NT2/D1 (cell line): ENCODE measurements around the gene NOC2L.

Experiments used
- DNase-seq: peaks from one replicate; pipeline ENCODE4 v3.0.0-alpha.2; 2011; ENCODE audit warnings: low read depth, low spot score
- H3K27me3 ChIP-seq: 2 replicates; pipeline ENCODE4 v1.6.0; 2011; ENCODE audit warnings: mild to moderate bottlenecking; ENCODE audit not compliant: insufficient read length, insufficient read depth
- H3K36me3 ChIP-seq: 2 replicates; pipeline ENCODE4 v1.6.1; 2011; ENCODE audit warnings: mild to moderate bottlenecking, low read length, mixed read lengths; ENCODE audit not compliant: insufficient read depth, insufficient read length
- H3K4me1 ChIP-seq: 2 replicates; pipeline ENCODE4 v1.5.1; 2011; ENCODE audit not compliant: insufficient read depth, insufficient read length
- H3K4me3 ChIP-seq: 2 replicates; pipeline ENCODE4 v1.5.1; 2011; ENCODE audit warnings: low read depth; ENCODE audit not compliant: insufficient read length
- H3K9ac ChIP-seq: 2 replicates; pipeline ENCODE4 v1.6.0; 2011; ENCODE audit warnings: low read depth; ENCODE audit not compliant: insufficient read length
- H3K9me3 ChIP-seq: 2 replicates; pipeline ENCODE4 v1.5.1; 2011; ENCODE audit warnings: mild to moderate bottlenecking, low read length; ENCODE audit not compliant: insufficient read depth
- SUZ12 ChIP-seq: IDR thresholded peaks from 2 replicates; pipeline ENCODE4 v1.6.1; 2011; ENCODE audit not compliant: insufficient read length, insufficient read depth; ENCODE audit errors: extremely low read depth
- YY1 ChIP-seq: IDR thresholded peaks from 2 replicates; pipeline ENCODE4 v1.6.1; 2011; ENCODE audit not compliant: insufficient read length, insufficient read depth
- ZNF274 ChIP-seq: IDR thresholded peaks from 2 replicates; pipeline ENCODE4 v1.6.1; 2011; ENCODE audit warnings: mild to moderate bottlenecking, low read depth, low read length

NOC2L gene

GRCh38 chr1:916173-917075, 42.6 kb downstream of the NOC2L start:
- no peak for DNase-seq
- peaks cover 10% of the 10 kb centered on the region for H3K4me1 ChIP-seq

GRCh38 chr1:915295-916172, 43.5 kb downstream of the NOC2L start:
- no peak overlapping the region for H3K9ac ChIP-seq
- H3K4me1 ChIP-seq = peaks cover 5% of the 10 kb centered on the region
- DNase-seq = no peak
- no peaks in the 10 kb centered on the region for H3K36me3 ChIP-seq
- no peak overlapping the region for H3K4me3 ChIP-seq
- TF ChIP-seq YY1 (no peak), ZNF274 (no peak), SUZ12 (no peak)
- no peaks in the 10 kb centered on the region; the same call in 1 of the 2 replicates for H3K9me3 ChIP-seq
- H3K27me3 ChIP-seq = peaks cover 55% of the 10 kb centered on the region

More at GRCh38 chr1:916173-917075, 42.6 kb downstream of the NOC2L start:
- no peak overlapping the region for H3K9ac ChIP-seq
- H3K4me3 ChIP-seq = no peak overlapping the region
- H3K9me3 ChIP-seq = no peaks in the 10 kb centered on the region; the same call in 1 of the 2 replicates
- TF ChIP-seq YY1 (no peak), SUZ12 (no peak), ZNF274 (no peak)
- peaks cover 64% of the 10 kb centered on the region for H3K27me3 ChIP-seq
- H3K36me3 ChIP-seq = no peaks in the 10 kb centered on the region

DNA sequence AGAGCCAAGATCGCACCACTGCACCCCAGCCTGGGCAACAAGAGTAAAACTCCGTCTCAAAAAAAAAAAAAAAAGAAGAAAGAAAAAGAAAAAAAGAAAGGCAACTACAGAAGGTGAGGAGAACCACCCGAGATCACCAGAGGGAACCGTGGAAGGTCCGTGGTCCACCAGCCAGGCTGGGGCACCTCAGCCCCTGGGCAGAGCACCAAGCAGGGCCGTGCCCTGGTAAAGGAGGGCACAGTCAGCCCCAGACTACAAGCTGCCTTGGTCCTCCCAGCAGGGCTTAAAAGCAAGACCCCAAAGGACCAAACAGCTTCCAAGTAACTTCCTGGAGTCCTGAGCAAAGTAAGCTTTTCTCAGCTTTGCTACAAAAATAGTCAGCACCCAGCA, 44.2 kb downstream of the NOC2L start:
- H3K4me3 ChIP-seq = no peak overlapping the region
- no peak for TF ChIP-seq YY1
- TF ChIP-seq SUZ12 = no peak
- TF ChIP-seq ZNF274 = no peak
- H3K36me3 ChIP-seq = no peaks in the 10 kb centered on the region
- H3K4me1 ChIP-seq = peaks cover 2% of the 10 kb centered on the region
- H3K9me3 ChIP-seq = no peaks in the 10 kb centered on the region; the same call in 1 of the 2 replicates
- peaks cover 49% of the 10 kb centered on the region for H3K27me3 ChIP-seq
- DNase-seq = no peak
- no peak overlapping the region for H3K9ac ChIP-seq

DNA sequence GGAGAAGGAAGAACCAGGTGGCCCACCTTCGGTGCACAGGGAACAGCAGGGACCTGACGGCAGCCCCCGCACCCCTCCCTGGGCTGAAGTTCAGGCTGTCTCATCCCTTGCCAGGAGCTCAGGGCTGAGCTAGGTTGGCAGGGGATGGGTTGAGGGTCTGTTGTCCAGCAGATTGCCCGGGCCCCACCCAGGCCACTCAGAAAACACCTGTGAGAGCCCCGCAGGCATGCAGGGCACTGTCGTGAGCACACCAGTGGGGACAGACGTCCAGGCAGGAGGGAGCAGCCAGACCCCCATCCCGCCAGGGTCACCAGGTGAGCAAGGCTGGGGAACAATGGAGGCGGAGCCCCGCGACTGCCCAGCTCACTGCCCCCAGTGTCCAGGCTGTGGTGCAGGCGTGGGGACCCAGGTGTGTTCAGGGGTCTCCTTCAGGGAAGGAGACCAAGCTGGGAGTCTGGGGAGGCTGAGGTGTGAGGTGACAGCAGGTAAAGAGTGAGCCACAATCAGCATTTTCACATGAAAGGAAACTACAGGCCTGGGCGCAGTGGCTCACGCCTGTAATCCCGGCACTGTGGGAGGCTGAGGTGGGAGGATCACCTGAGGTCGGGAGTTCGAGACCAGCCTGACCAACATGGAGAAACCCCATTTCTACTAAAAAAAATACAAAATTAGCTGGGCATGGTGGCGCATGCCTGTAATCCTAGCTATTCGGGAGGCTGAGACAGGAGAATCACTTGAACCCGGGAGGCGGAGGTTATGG, 44.7 kb downstream of the NOC2L start:
- no peak for DNase-seq
- Histone ChIP-seq H3K9me3 (no peaks in the 10 kb centered on the region; the same call in 1 of the 2 replicates), H3K4me1 (peaks cover 2% of the 10 kb centered on the region), H3K9ac (no peak overlapping the region), H3K27me3 (peaks cover 43% of the 10 kb centered on the region), H3K36me3 (no peaks in the 10 kb centered on the region), H3K4me3 (no peak overlapping the region)
- TF ChIP-seq YY1 = no peak
- no peak for TF ChIP-seq ZNF274
- no peak for TF ChIP-seq SUZ12

GRCh38 chr1:913491-914130, 45.4 kb downstream of the NOC2L start:
- H3K9ac ChIP-seq = no peak overlapping the region
- TF ChIP-seq YY1 = no peak
- no peaks in the 10 kb centered on the region for H3K36me3 ChIP-seq
- H3K27me3 ChIP-seq = peaks cover 36% of the 10 kb centered on the region
- peaks cover 2% of the 10 kb centered on the region for H3K4me1 ChIP-seq
- H3K4me3 ChIP-seq = no peak overlapping the region
- no peak for DNase-seq
- H3K9me3 ChIP-seq = no peaks in the 10 kb centered on the region; the same call in 1 of the 2 replicates

DNA sequence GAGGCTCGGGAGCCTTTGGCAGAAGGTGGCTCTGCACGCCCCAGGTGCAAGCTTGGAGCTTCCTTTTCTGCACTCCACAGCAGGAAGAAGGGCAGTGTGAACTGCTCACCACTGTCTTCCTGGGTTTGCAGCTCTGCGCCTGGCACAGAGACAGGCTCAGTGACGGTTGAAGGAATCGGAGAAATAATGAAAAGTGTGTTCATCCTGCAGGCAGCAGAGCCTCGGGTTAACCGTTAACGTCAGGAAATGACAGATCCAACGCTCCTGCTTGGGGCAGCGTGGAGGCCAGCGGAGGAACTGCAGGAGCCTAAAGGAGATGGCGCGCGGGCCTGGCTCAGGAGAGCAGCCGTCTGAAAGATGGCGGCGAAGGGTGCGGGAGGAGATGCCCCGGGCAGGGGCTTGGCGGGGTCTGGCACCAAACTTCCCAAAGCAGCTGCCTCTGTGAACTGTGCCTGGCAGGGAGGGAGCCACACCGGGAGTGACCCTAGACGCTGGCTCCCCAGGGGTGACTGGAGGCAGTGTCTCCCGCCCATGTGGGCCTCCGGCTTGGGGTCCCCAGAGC, 46.2 kb downstream of the NOC2L start:
- no peak for DNase-seq

More for the DNA sequence above, 46.2 kb downstream of the NOC2L start:
- no peaks in the 10 kb centered on the region; the same call in 1 of the 2 replicates for H3K9me3 ChIP-seq
- H3K4me1 ChIP-seq = peaks cover 2% of the 10 kb centered on the region
- H3K36me3 ChIP-seq = no peaks in the 10 kb centered on the region
- H3K9ac ChIP-seq = no peak overlapping the region
- TF ChIP-seq SUZ12 (no peak), ZNF274 (no peak), YY1 (no peak)
- peaks cover 28% of the 10 kb centered on the region for H3K27me3 ChIP-seq
- no peak overlapping the region for H3K4me3 ChIP-seq
